ENCODE results near the gene HSPA2.
"Not testable (repeated sequence)": the region's sequence is repeated elsewhere in the genome, so short reads cannot be mapped to it uniquely, and the experiment has no call there.

HSPA2 gene

DNA sequence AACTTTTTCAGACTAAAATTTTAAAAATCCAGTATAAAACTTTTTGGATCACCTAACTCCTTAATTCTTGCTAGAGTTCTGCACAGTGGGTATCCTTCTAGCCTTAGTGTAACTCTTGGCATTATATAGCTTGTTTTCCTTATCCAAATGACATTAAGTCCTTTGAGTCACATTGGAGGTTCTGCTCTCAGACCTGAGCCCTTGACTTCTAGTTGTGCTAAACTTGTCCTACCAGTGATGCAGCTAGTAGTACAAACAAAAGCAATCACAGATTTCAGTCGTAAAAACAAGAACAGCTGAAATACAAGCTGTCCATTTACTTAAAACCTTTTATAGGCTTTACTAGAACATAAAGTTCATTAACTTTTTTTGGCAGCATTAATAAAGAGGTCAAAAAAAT lies 25.5 kb upstream of the HSPA2 start:
- no peak for DNase-seq

- no peak for DNase-seq
Measured at GRCh38 chr14:64516969-64517368, 23.6 kb upstream of the HSPA2 start.

- not testable (repeated sequence) for DNase-seq
Measured at GRCh38 chr14:64517667-64518066, 22.9 kb upstream of the HSPA2 start.

DNA sequence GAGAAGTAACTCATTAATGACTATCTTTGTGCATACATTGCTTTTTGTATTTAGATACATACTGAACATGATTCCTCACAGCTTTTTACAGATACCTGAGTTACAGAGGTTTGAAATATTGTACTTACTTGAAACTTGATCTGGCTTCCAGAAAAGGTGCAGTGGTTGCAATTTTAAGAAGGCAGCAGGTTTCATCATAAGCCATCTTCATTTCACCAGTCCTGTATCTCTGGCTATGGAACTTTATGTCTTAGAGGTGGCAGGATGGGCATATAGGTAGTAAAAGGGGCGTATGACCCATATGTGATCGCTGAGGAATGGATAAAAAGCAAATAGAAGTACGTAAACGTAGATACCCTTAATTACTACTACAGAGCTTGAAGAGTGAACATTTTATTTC lies 22.3 kb upstream of the HSPA2 start:
- no peak for DNase-seq

- no peak for DNase-seq
Measured at GRCh38 chr14:64520699-64521098, 19.8 kb upstream of the HSPA2 start.

DNA sequence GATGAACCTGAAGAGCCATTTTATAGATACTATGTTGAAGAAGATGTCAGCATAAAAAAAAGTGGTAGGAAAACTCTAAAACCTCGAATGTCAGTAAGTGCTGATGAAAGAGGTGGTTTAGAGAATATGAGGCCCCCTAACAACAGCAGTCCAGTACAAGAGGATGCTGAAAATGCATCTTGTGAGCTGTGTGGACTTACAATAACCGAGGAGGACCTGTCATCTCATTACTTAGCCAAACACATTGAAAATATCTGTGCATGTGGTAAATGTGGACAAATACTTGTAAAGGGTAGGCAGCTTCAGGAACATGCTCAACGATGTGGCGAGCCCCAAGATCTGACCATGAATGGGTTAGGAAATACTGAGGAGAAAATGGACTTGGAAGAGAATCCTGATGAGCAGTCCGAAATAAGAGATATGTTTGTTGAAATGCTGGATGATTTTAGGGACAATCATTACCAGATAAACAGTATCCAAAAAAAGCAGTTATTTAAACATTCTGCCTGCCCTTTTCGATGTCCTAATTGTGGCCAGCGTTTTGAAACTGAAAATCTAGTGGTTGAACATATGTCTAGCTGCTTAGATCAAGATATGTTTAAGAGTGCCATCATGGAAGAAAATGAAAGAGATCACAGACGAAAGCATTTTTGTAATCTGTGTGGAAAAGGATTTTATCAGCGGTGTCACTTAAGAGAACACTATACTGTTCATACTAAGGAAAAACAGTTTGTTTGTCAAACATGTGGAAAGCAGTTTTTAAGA lies 17.8 kb upstream of the HSPA2 start:
- no peak for DNase-seq

GRCh38 chr14:64525354-64525753 lies 15.2 kb upstream of the HSPA2 start:
- no peak for DNase-seq

GRCh38 chr14:64531567-64531966 lies 9.0 kb upstream of the HSPA2 start:
- no peak for DNase-seq

- DNase-seq: peak; percentile 79
Measured at GRCh38 chr14:64536488-64537245, 3.9 kb upstream of the HSPA2 start.

DNA sequence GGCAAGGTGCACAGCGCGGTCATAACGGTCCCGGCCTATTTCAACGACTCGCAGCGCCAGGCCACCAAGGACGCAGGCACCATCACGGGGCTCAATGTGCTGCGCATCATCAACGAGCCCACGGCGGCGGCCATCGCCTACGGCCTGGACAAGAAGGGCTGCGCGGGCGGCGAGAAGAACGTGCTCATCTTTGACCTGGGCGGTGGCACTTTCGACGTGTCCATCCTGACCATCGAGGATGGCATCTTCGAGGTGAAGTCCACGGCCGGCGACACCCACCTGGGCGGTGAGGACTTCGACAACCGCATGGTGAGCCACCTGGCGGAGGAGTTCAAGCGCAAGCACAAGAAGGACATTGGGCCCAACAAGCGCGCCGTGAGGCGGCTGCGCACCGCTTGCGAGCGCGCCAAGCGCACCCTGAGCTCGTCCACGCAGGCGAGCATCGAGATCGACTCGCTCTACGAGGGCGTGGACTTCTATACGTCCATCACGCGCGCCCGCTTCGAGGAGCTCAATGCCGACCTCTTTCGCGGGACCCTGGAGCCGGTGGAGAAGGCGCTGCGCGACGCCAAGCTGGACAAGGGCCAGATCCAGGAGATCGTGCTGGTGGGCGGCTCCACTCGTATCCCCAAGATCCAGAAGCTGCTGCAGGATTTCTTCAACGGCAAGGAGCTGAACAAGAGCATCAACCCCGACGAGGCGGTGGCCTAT lies 875 bp downstream of the HSPA2 start:
- DNase-seq: peak; percentile 55

- no peak for DNase-seq
Measured at GRCh38 chr14:64541972-64542835, 1.7 kb downstream of the HSPA2 start.

- DNase-seq: no peak
Measured at GRCh38 chr14:64542836-64543201, 2.3 kb downstream of the HSPA2 start.

DNA sequence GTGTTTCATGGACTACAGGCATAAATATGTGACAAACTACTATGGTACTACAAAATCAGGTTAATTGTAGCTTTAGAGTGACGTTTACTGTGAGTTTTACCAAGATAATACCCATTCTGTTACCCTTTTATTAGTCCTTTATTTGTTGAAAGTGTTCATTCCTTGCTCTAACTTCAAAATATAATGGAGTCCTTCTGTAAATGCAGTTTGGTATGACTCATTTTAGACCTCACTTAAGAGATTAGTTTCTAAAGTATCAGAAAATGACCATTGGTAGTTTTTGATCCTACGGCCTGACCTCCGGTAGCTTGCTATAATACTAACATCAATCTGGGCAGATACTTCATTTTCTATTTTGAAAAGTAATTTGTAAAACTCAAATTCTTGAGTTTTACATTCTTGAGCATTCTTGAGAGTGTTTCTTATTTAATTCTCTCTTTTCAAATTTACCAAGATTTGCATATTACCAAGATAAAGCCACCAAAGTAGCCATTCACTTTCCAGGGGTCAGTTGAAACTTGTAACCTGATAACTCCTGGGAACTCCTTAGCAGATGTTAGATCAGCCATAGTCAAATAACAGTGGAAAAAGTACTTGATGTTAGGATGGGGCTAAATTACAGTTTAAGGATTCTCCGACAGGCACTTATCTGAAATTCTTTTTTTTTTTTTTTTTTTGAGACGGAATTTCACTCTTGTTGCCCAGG lies 4.2 kb downstream of the HSPA2 start:
- no peak for DNase-seq

GRCh38 chr14:64549016-64549415 lies 8.5 kb downstream of the HSPA2 start:
- DNase-seq: peak; percentile 48

DNA sequence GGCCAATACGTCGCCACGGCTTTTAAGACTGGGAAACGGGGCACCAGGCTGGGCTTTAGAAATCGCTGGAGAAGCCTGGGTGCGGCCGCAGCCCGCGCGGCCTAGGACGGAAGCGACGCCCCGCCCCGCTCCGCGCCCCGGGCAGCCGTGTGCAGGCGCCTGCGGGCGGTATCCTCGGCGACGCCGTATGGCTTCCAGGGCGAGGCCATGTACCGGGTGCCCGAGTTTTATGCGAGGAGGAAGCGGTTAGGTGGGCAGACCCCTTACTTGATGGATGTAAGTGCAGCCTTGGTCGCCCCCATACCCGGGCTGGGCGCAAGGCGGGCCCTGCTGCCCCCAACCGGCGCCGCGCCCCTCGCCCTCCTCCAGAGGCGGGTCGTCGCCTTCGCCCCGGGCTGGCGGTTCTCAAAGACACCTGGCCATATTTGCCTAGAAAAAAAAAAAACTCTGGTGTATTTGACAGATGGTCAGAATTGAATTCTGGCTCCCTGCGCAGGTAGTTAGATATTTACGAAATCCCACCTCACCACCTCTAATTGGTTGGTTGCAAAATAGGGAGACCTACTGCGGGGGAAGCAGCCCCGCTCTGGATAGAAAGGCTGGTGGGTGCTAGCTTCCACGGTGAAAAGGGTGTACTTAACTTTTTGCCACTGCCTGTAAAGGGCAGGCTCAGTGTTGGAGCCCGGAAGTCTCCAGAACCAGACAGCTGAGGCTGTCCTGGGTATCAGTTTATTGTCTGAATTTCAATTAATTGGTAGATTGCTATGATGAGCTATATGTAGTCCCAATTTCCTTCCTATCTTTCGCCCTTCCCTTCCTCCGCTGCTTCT lies 9.5 kb downstream of the HSPA2 start, which contains the start of gene PPP1R36:
Gene PPP1R36 (plus strand): TSS at position 171 of the 830 bp plus-strand sequence. CDS start 37 bp downstream, at position 208.
- peak; percentile 30 for DNase-seq

DNA sequence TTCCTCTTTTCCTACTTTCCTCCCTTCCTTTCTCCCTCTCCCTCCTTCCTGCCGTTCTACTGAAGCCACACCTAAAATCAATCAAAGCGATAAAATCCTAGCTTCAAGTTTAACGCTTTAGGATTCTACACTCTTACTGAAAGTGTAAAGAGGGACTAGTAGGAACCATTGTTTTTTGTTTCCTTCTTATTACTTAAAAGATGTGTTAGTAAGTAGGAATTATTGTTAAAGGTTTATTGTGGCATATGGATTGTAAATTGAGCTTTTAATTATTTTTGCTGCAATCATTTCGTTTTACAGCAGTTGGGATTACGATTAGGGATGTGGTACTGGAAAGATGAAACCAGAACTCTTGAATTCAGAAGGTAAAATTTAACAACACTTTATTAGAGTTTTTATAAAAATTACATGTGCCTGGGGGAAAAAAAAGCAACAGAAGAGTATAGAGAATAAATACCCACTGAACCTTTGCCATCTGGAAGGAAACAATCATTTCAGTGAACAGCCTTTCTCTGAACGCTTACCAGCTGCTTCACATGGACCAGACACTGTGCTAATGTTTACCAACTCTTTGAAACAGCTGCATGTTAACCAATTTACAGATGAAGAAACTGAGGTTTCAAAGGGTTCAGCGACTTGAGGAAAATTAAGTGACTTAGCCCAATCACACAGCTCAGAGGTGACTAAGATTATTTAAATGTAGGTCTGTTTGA lies 10.2 kb downstream of the HSPA2 start:
- no peak for DNase-seq

DNA sequence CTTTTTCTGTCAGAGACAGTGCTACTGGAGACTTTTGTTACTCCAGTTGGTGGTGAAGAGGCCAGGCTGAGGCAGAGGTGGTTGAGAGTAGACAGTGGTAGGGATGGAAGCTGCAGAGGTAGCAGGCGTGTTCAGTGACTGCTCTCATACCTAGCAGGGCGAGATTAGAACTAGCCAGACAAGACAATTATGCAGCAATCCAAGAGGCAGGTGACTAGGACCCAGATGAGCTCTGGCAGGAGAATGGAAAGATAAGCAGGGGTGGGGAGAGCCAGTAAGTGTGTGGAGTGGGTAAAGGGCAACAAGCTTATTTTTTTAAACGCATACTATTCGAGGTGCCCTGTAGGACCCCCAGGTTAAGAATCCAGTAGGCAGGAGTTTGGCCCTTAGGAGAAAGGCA lies 14.0 kb downstream of the HSPA2 start:
- no peak for DNase-seq

- DNase-seq: peak; percentile 95
Measured at GRCh38 chr14:64556526-64556925, 16.0 kb downstream of the HSPA2 start.

GRCh38 chr14:64558216-64558615 lies 17.7 kb downstream of the HSPA2 start:
- not testable (repeated sequence) for DNase-seq

DNA sequence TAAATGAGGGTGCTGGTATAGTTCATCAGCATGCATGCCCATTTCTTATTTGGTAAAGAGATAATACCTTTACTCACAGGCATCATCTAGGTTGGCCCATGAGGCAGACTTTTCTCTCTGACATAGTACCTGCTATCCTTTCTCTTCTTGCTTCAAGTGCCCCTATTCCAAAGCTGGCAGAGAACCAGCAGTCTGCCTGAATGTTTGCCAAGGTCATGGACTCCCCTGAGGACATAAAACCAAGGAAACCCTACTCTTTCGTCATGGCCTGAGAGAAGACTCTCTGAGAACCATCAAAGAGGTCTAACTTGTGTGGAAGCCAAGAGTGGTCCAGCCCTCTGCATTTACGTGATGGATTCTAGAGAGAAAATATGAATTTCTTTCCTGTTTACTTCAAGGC lies 21.1 kb downstream of the HSPA2 start:
- DNase-seq: no peak

Measured in fibroblast of skin of right quadriceps (primary cell).